Fibroblast of the conjunctiva (primary cell): ENCODE results near the gene EPHB6.

ENCODE experiments used
- DNase-seq: peaks from one replicate; pipeline ENCODE4 v3.0.0-alpha.2; 2010; ENCODE audit warnings: low read depth

Gene EPHB6

DNA sequence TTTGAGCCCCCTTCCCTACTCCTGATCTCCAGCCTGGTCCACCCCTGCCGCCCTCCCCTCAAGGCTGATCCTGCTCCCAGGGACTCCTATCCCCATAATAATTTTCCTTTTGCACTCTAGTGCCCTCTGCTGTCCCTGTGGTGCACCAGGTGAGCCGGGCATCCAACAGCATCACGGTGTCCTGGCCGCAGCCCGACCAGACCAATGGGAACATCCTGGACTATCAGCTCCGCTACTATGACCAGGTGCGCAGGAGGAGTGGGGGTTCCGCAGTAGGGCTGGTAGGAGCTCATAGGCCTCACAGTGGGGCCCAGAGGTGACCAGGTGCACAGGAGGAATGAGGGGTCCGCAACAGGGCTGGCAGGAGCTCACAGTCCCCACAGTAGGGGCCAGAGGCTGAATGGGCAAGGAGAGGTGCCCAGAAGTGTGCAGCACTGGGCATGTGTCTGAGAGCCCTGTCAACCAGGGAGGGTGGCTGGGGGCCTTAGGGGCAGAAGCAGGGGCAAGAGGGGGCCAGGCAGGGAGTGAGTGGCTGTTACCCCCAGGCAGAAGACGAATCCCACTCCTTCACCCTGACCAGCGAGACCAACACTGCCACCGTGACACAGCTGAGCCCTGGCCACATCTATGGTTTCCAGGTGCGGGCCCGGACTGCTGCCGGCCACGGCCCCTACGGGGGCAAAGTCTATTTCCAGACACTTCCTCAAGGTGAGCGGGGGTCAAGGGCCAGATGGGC, 11.7 kb downstream of the EPHB6 start:
- DNase-seq = no peak

DNA sequence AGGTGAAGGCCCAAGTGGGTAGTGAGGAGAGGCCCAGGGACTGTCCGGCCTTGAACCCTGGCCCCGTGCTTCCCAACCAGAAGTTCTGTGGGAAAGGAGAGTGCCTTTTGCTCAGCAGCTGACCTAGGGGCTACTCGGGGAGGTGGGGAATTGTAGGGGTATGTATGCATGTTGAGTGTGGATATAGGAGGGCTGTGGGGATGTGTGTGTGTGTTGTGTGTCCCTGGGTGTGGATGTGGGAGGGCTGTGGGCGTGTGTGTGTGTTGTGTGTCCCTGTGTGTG, 12.2 kb downstream of the EPHB6 start:
- no peak for DNase-seq

DNA sequence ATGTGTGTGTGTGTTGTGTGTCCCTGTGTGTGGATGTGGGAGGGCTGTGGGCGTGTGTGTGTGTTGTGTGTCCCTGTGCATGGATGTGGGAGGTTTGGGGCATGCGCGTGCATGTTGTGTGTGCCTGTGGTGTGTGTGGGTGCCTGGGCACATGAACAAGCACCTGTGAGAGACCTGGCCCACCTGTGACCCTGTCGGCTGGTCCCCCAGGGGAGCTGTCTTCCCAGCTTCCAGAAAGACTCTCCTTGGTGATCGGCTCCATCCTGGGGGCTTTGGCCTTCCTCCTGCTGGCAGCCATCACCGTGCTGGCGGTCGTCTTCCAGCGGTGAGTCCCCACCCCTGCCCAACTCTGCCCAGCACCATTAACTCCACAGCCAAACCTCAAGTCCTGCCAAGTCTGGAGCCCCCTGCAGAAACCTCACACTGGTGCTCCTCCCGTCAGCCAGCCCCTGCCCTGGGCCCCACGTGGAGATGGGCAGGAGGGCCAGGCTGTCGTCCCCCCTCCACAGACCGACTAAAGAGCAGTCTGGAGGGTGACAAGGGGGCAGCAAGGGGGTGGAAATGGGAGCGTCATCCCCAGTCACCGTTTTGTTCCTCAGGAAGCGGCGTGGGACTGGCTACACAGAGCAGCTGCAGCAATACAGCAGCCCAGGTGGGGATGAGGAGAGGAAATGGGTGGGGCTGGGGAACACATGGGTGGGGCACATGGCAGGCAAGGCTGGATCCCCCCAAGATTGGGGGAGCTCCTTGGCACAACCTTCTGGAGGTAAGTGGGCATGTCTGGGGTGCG, 12.7 kb downstream of the EPHB6 start:
- DNase-seq = no peak

DNA sequence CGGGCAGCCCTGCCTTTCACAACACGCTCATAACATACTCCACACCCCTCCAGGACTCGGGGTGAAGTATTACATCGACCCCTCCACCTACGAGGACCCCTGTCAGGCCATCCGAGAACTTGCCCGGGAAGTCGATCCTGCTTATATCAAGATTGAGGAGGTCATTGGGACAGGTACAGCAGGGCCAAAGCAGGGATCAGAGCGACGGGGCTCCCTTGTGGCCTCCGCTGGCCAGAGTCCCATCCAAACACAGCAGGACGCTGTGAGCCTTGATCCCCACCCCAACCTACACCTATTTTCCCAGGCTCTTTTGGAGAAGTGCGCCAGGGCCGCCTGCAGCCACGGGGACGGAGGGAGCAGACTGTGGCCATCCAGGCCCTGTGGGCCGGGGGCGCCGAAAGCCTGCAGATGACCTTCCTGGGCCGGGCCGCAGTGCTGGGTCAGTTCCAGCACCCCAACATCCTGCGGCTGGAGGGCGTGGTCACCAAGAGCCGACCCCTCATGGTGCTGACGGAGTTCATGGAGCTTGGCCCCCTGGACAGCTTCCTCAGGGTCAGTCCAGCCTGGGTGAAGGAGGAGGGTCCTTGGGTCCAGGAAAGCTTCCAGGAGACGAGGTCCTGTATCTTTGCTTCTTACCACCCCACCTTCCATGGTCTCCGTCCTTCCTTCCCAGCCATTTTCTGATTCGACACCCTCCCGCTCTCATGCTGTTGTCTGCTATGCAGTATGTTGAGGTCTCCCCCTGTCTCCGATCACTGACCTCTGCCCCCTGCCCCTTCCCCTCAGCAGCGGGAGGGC, 13.5 kb downstream of the EPHB6 start:
- no peak for DNase-seq

DNA sequence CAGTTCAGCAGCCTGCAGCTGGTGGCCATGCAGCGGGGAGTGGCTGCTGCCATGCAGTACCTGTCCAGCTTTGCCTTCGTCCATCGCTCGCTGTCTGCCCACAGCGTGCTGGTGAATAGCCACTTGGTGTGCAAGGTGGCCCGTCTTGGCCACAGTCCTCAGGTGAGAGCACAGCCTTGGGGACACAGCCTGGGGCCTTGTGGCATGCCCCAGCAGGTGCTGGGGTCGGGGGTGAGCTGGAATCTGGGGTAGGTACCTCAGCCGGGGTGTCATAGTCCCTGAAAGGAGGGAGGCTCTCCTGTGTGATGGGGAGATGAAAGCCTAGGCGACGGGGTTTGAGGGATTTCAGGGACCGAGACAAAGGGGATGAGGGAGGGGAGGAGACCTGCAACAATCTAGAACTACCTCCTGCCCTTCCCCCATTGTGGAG, 14.1 kb downstream of the EPHB6 start:
- no peak for DNase-seq

DNA sequence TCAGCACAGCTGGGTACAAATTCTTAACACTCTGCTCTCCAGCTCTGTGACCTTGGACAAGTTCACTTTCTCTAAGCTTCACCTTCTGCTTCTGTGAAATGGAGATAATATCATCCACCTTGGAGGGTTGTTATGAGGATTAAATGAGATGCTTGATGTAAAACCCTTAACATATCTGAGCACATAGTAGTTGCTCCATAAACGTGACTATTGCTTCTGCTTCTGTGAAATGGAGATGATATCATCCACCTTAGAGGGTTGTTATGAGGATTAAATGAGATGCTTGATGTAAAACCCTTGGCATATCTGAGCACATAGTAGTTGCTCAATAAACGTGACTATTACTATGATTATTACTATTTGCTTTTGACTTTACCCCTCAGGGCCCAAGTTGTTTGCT, 14.6 kb downstream of the EPHB6 start:
- DNase-seq = no peak

DNA sequence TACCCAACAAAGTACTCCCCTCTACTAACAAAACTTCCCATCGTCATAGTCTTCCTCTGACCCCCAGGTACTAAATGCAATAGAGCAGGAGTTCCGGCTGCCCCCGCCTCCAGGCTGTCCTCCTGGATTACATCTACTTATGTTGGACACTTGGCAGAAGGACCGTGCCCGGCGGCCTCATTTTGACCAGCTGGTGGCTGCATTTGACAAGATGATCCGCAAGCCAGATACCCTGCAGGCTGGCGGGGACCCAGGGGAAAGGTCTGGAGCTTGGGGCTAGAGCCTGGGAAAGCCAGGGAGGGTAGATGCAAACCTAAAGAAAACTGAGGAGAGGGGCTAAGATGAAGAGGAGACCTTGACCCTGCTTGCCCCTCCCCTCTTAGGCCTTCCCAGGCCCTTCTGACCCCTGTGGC, 15.3 kb downstream of the EPHB6 start:
- no peak for DNase-seq

DNA sequence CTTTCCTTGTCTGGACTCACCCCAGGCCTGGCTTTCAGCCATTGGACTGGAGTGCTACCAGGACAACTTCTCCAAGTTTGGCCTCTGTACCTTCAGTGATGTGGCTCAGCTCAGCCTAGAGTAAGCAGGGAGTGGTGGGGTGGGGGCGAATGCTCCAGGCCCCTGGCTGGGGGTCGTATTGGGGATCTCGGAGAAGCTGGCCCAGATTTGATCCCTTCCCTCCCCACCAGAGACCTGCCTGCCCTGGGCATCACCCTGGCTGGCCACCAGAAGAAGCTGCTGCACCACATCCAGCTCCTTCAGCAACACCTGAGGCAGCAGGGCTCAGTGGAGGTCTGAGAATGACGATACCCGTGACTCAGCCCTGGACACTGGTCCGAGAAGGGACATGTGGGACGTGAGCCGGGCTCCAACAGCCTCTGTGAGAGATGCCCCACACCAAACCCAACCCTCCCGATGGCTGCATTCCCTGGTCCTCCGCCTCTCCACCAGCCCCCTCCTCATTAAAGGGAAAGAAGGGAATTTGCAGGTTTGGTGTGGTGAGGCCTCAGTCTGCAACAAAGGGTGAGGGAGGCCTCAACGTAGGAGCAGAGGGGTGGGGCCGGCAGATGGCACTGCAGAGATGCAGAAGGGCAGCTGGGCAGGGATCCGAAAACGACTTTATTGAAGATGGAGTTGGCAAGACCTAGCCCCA, 15.8 kb downstream of the EPHB6 start:
- no peak for DNase-seq

DNA sequence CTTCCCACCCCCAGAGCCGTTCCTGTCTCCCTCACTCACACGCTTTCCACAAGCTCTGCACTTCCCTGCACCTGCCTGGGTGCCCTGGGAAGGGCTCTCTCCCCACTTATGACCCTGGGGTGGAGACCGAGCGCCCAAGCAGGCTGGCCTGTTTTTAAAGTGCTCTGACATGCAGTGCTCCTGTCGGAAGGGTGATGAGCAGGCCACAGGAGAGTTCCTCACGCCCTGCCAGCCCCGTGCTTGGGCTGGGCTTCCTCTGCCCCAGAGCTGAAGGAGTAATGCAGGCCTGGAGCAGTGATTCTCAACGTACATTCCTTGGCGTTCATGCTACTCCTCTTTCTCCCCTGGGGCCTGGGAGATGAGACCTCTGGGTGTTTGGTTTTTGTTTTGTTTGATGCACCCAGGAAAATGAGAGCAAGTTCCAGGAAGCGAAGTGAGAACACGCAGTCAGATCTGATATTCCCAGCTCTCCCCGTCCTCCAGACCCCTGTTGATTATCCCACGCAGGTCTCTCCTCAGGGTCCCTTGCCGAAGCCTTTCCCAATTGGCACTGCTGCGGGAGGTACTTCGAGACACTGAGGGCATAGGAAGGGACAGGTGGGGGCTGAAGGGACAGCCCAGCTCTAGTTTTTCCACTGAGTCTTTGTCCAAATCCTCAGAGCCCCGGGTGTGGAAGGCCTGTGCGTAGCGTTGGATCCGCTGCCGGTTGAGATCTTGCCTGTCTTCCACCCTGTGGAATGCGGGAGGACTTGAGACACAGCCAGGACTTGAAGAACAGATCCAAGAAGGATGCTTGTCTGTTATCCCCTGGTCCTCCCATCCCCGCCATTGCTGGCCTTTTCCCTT, 16.6 kb downstream of the EPHB6 start:
- DNase-seq = no peak

DNA sequence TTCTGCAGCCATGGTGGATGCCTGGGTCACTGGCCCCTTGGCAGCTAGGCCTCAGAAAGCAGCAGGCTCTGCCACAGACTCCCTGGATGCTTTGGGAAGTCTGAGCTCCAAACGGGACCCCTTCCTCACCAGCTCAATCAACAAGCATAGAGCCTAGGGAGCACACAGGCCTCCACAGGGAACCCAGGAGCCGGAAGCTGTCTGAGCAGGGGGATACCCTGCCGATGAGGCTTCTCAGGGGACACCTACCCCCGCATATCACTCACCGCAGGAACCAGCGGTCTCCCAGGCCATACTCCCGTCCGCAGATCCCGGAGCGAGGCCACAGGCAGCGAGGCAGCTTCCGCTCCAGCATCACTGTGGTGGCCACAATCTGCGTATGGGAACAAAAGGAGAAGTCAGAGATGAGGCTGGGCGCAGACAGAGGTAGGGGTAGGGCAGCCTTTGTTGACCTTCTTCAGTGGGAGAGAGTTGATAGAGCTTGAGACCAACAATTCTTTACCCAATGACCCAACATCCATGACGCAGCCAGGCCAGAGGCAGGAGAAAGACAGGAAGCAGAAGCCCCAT, 17.3 kb downstream of the EPHB6 start:
- DNase-seq = no peak

DNA sequence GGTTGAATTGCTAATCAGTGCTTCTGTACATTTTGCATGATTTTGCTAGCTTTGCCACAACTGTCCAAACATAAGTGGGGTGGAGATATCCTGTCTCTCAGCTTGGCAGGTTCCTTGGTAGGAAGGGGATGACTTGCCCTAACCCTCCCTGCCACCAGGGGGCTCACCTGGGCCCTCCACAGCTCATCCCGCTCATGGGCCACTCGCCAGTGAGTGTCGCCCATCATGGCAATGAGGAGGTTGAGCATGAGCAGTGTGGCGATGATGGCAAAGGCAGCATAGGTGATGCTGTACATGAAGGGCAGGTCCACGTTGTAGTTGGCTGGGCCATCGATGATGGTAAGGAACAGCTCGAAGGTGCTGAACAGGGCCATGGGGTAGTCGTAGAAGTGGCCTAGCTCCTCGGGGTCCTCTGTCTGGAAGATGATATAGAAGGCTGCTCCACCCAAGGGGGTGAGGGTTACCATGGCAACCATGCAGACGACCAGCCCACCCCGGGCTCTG, 18.5 kb downstream of the EPHB6 start:
- DNase-seq = no peak

DNA sequence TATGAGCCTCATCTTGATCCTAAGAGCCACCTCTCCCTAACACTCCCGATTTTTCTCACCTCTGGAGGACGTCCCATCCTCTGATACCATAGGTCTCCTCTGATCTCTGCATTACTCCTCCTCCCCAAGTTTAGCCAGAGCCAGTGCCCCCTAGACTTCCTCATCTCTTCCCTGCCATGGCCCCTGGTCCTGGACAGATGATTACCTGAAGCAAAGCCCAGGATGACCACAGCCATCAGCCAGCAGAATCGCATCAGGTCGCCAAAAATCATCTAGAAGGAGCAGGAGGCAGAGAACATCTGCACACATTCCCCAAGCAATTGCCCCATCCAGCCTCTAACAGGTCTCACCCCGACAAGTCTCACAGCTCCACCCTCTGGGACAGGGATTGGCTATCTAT, 19.0 kb downstream of the EPHB6 start:
- DNase-seq = no peak

DNA sequence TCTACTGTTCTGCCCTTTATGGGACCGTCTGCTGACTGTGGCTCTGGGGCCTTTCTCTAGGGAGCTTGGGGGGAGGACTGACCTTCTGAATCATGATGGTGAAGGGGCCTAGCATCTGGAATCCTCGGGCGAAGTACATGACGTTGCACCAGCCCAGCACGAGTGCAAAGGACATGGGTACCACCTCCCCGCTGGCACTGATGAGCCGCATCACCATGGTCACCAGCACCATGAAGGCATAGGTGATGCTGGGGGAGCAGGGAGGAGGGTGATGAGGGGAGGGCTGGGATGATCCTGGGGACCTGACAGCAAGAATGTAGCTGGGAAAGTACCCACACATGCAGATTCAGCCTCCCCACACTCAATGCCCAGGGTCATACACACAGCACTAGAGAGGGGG, 19.5 kb downstream of the EPHB6 start:
- DNase-seq = no peak

DNA sequence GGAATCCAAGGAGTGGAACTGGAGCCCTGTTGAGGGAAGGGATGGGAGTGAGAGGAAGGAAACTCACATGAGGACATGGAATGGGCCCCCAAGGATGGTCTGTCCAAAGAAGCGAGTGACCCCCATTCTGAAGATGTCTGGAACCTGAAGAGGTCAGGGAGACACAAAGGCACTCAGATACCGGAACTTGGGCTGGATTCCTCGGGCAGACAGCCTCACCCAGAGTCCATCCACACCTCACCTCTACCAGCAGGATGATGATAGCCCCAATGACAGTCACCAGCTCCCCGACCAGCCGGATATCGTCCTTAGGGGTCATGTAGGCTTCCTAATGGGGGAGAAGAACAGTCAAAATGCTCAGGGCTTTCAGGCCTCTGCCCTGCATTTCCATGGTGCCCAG, 20.0 kb downstream of the EPHB6 start:
- DNase-seq = no peak

DNA sequence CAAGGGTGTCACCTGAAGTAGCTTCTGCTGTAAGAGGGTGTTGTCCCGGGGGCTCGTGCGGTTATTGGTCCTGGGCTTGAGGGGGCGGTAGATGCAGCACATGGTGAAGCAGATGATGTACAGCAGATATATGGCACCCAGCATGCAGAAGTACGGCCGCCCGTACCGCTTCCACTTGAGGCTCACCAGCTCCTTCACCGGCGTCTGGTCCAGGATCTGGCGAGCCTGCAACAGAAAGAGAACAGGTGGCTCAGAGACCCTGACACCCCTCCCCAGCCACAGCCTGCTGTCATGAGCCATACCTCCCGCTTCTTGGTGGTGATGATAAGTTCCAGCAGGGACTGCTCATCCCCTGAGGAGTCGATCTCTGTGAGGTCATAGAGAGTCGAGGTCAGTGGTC, 20.6 kb downstream of the EPHB6 start:
- DNase-seq = no peak

DNA sequence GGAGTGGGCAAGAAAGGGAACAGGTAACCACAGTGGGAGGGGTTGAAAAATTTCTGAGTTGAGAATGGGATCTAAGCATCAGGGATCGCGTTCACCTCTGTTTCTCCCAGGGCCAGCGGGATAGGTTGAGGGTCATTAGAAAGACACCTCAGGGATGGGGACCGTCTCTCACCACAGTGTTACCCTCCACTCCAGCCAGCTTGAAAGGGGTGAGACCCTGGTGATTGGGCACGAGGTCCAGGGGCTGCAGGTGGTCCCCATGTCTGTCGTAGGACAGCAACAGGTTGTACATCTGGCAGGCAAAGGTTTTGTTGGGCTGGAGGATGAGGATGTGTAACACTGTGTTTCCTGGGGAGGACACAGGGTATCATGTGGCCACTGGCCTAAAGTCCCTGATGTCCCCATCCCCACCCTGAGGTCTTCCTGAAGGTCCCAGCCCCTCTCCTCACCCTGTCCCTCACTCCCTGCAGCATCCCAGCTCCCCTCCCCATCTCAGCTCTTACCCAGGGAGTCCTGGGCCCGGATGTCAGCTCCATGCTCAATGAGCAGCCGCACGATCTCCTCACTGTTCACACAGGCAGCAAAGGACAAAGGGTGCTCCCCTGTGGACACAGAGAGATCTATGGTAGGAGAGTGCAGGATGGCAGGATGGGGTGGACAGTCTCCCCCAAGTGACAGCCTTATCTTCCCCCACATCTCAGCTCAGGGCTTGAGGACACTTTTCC, 21.5 kb downstream of the EPHB6 start:
- DNase-seq = no peak

DNA sequence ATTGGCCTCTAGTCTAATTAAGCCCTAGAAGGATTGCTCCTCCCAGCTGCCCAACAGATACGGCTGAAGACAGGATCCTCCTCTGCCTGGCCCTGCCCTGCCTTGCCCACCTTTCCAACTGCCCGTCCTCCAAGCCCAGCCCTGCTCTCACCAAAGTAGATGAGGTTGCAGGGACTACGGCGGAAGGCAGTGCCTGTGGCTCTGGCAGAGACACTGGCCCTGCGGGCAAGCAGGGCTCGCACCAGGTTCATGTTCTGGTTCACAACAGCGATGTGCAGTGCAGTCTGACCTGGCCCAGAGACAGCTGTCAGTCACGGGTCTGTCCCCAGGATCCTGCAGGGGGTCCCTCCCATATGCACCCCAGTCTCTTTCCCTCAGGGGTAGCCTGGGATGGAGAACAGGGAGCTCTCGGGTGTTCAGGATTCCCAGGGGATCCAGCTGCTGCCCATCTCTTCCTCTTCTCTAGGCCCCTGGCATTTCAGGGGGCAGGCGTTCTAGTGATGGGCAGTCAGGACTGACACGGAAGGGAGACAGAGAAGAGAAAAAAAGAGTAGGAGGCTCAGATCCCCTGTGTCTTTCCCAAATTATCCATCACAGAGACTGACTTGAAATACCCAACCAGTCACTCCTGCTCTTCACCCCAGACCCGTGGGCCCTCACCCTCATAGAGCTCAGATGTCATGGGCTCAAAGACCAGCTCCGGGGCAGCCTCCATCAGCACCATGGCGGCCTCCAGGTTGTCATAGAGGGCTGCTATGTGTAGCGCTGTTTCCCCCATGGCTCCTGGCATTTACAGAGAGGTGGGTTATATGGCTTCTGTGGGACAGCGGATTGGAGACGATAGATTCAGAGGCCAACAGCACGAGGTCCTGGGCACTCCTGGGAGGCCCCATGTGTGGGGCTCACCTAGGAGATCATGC, 22.4 kb downstream of the EPHB6 start:
- DNase-seq = no peak

DNA sequence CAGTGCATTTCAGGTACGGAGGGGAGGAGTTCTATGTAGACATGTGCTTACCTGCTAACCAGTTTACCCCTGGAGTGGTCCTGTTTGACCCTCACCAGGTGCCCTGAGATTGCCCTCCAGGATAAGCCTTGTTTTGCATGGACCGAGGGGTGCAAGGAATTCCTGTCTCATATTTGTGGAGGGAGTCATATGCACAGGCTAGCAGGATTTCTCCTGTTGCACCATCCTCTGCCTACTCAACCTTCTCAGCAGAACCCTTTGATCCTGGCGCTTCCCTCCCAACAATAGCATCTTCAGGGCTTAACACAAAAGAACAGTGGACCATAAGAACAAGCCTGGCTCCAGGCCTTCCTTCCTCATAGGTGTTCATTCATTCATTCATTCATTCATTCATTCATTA, 23.4 kb downstream of the EPHB6 start:
- DNase-seq = no peak

DNA sequence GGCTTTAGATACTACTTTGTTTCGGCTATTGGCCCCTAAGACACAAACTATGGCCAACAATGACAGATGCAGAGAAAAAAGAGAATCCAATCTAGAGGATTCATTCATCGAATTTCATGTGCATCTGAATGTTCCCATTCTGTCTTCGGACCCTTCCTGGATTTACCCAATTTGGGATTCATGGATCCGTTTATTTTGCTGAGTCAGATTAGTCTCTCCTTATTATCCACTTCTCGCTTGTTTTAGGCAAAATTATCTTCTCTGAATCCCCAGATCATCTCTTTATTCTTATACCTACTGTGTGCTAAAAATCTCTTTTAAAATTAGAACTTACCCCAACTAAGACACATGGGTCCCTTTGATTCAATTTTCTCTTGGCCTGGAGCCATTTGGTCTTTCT, 24.2 kb downstream of the EPHB6 start:
- no peak for DNase-seq
